ENCODE measurements around the gene RAD23B. TPM values are rescaled to one million over a fixed set of nuclear protein-coding genes. Genes with fewer than 3 reads are reported as not detected.

The RAD23B gene
- total and polyA plus RNA-seq, 2 of the 13 experiments (the other 11 are each of a cell fraction or from before 2014, with no cell fraction given) = 133 to 156 TPM

DNA sequence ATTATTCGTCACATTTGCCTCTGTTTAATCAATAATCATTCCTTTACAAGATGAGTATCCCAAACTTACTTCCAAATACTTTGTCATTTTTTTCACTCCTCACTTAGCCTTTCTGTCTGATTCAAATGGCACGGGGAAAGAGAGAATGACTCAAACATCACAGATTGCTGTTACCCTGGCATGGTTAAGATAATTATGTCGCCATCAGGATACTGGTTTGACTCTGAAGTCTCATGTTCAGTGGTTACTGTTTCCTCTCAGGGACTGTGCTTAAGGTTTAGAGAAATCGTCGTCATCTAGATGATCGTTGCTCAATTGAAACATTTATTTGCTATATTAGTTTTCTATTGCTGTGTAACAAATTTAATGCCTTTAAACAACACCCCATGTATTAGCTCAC, 45.2 kb upstream of the RAD23B start:
- no peaks in the 10 kb centered on the region for H3K79me2 ChIP-seq (ENCODE audit: insufficient read depth, low read length)
- ChIA-PET POLR2A (interaction anchor here (1.5 kb wide), 1 partner anchor 11 kb away, joined by 3 read pairs; no protein-coding TSS in a partner anchor), CTCF (ENCODE audit: low intra/inter-chr PET ratio, low total read pairs) (no interaction called here)
- H3K27ac ChIP-seq (ENCODE audit: extremely low read length, insufficient read depth, low read length) = no peak overlapping the region
- H3K36me3 ChIP-seq (replicated peaks in 1 of 2; ENCODE audit: control insufficient read depth in 1 of 2, insufficient read depth in 2 of 2, low read length in 2 of 2) = no peaks in the 10 kb centered on the region
- BruUV-seq (replicated peaks) = no TSS peak
- no peak overlapping the region for H2AFZ ChIP-seq (ENCODE audit: low read length)
- no peaks in the 10 kb centered on the region for H4K20me1 ChIP-seq (ENCODE audit: insufficient read depth, low read length)
- no peaks in the 10 kb centered on the region for H3K9me3 ChIP-seq (ENCODE audit: low read length)
- H3K4me3 ChIP-seq (replicated peaks in 1 of 3; ENCODE audit: insufficient read depth in 1 of 3, low read depth in 2 of 3, low read length in 3 of 3) = no peak overlapping the region
- FAIRE-seq = no peak
- TF ChIP-seq ZNF337 (CRISPR knock-in tag; IDR thresholded peaks at IDR 0.05; ENCODE audit: borderline replicate concordance, low read depth) = no peak
- no peak for TF ChIP-seq DNMT3B (CRISPR knock-in tag; conservative IDR thresholded peaks at IDR 0.05)
- TF ChIP-seq, protein P1, sequence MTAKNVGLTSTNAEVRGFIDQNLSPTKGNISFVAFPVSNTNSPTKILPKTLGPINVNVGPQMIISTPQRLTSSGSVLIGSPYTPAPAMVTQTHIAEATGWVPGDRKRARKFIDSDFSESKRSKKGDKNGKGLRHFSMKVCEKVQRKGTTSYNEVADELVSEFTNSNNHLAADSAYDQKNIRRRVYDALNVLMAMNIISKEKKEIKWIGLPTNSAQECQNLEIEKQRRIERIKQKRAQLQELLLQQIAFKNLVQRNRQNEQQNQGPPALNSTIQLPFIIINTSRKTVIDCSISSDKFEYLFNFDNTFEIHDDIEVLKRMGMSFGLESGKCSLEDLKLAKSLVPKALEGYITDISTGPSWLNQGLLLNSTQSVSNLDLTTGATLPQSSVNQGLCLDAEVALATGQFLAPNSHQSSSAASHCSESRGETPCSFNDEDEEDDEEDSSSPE (CRISPR knock-in tag; IDR thresholded peaks at IDR 0.05) = no peak
- no peak for TF ChIP-seq ZFP1 (CRISPR knock-in tag; IDR thresholded peaks at IDR 0.05)
- no peak for TF ChIP-seq STAG1 (CRISPR knock-in tag; IDR thresholded peaks at IDR 0.05)
- no peak for TF ChIP-seq ZNF496 (CRISPR knock-in tag; IDR thresholded peaks at IDR 0.05; ENCODE audit: insufficient replicate concordance)
- TF ChIP-seq TCF7 (IDR thresholded peaks at IDR 0.05; ENCODE audit: low read depth) = no peak
- no peak for TF ChIP-seq IKZF5 (CRISPR knock-in tag; IDR thresholded peaks at IDR 0.05)
- TF ChIP-seq SP1 (IDR thresholded peaks at IDR 0.05) = no peak
- TF ChIP-seq SP1 (CRISPR knock-in tag; IDR thresholded peaks at IDR 0.05) = no peak
- no peak for DNase-seq (ENCODE audit: low spot score)
- no peaks in the 10 kb centered on the region for H3K27me3 ChIP-seq (ENCODE audit: control insufficient read depth in 1 of 2, insufficient read depth in 2 of 2, low read length in 2 of 2)
- H3K4me1 ChIP-seq (ENCODE audit: insufficient read depth, low read length) = peaks cover under 1% of the 10 kb centered on the region; the same call in 1 of the 2 replicates
- intact Hi-C loops (cut with micrococcal nuclease; ENCODE audit: unreplicated experiment) (no loop called here), in situ Hi-C loops (cut with HindIII; ENCODE audit: extremely low pct_ligation_motif_present, low pct_unique_long_range_greater_than_20kb) (no loop called here)
- H3K4me2 ChIP-seq (ENCODE audit: low read depth, low read length) = no peak overlapping the region
- no peak overlapping the region for H3K9ac ChIP-seq (ENCODE audit: insufficient read depth, low read depth, low read length)
- ATAC-seq = no peak
- 79% methylated on average over 6 of the region's 6 CpGs for WGBS (ENCODE audit: low lambda C conversion rate)

All from HepG2 (cell line).